Erythroblast (primary cell): ENCODE measurements around the gene ANKRD29.

ENCODE experiments used
- DNase-seq, 2 experiments: peaks; one replicate each; lab custom pipeline; 2025; lab: John Stamatoyannopoulos, UW
- GATA1 ChIP-seq: IDR thresholded peaks from 2 replicates; pipeline ENCODE4 v1.6.1; 2011; ENCODE audit warnings: low read depth, mild to moderate bottlenecking, control low read depth, low read length, moderate library complexity
- POLR2A ChIP-seq: IDR thresholded peaks from 2 replicates; pipeline ENCODE4 v1.6.1; 2011; ENCODE audit warnings: mild to moderate bottlenecking, low read length

The ANKRD29 gene

GRCh38 chr18:23693846-23694245 is 31.1 kb upstream of the ANKRD29 start:
- no peak for DNase-seq
- TF ChIP-seq GATA1 (no peak), POLR2A (no peak)

DNA sequence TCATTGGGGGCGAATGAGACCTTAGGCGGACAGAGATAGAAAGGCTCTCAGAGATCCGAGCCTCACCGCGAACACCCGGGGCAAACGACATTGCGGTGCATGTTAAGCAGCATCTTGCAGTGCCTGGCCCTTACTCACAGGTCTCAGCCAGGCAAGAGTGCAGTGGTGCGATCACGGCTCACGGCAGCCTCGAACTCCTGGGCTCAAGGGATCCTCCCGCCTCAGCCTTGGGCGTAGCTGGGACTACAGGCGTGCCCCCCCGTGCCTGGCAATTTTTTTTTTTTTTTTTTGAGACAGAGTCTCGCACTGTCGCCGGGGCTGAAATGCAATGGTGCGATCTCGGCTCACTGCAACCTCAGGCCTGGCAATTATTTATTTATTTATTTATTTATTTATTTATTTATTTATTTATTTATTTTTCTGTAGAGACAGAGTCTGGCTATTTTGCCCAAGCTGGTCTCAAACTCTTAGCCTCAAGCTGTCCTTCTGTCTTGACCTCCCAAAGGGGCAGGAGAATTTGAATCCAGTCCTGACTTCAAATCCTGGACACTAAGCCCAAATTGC is 27.9 kb upstream of the ANKRD29 start:
- DNase-seq = no peak
- TF ChIP-seq GATA1 = no peak
- no peak for TF ChIP-seq POLR2A

- no peak for TF ChIP-seq GATA1
- no peak for DNase-seq
Observed at GRCh38 chr18:23689616-23690504, 27.1 kb upstream of the ANKRD29 start.

GRCh38 chr18:23689031-23689615 is 26.4 kb upstream of the ANKRD29 start, which contains the start of gene LAMA3:
Gene LAMA3 (plus strand): TSS chr18:23689453. CDS start chr18:23689684, 231 bp downstream.
- DNase-seq = no peak
- TF ChIP-seq POLR2A (no peak), GATA1 (no peak)

- no peak for TF ChIP-seq GATA1
- TF ChIP-seq POLR2A = no peak
- DNase-seq = no peak
Observed at GRCh38 chr18:23688528-23688927, 25.8 kb upstream of the ANKRD29 start.

- DNase-seq = no peak
- no peak for TF ChIP-seq GATA1
- TF ChIP-seq POLR2A = no peak
Observed at GRCh38 chr18:23684515-23685197, 21.9 kb upstream of the ANKRD29 start.

- DNase-seq = no peak
Observed at GRCh38 chr18:23683671-23684070, 21.0 kb upstream of the ANKRD29 start.

DNA sequence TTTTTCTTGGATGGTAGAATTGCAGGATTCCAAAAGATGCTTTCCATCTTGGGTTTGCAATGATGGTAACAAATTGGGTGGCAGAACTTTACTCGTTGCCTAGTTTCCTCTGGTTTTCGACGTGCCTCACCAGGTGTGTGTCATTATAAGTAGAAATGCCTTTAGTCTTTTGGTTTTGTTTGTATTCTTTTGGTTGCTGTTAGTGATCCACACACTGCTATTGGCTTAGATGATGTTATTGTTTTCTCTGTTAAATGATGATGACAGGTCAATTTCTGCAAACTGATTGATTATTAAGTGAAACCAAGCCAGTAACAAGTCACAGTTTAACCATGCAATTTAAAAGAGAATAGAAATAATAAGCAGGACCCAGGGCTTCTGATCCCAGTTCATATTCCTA is 20.4 kb upstream of the ANKRD29 start:
- TF ChIP-seq GATA1 (no peak), POLR2A (no peak)
- DNase-seq = no peak

More at GRCh38 chr18:23683671-23684070, 21.0 kb upstream of the ANKRD29 start:
- TF ChIP-seq POLR2A (no peak), GATA1 (no peak)

DNA sequence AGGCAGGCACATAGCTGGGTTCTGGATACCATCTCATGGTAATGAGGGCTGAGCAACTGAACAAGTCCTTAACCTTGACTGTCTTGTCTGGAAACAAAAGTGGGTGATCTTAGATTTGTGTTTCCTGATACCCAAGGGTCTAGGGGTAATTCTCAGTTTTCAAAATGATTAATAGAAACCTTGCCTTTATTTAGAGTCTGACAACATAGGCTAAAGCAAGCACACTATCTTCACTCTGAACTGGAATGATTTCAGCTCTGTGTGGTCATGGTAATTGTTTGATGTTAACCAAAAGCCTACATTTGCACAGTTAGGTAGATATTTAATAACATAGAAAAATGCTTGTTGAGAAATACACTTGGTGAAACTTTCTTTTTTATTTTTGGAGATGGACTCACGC is 19.8 kb upstream of the ANKRD29 start:
- TF ChIP-seq GATA1 (no peak), POLR2A (no peak)
- DNase-seq = no peak

GRCh38 chr18:23682045-23682444 is 19.3 kb upstream of the ANKRD29 start:
- no peak for DNase-seq
- TF ChIP-seq POLR2A = no peak

DNA sequence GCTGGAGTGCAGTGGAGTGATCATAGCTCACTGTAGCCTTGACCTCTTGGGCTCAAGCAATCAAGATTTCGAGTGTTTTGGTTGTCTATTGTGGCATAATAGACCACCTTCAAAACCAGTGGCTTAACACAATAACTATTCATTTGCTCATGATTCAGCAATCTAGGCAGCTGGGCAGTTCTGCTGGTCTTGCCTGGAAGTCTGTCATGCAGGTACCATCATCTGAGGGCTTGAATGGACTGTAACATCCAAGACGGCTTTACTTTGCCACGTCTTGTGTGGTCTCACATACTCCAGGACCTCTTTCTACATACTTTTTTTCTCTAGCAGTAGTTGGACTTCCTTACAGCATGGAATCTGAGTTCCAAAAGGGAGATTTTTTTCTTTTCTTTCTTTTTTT is 13.2 kb upstream of the ANKRD29 start:
- DNase-seq = no peak
- no peak for TF ChIP-seq GATA1

DNA sequence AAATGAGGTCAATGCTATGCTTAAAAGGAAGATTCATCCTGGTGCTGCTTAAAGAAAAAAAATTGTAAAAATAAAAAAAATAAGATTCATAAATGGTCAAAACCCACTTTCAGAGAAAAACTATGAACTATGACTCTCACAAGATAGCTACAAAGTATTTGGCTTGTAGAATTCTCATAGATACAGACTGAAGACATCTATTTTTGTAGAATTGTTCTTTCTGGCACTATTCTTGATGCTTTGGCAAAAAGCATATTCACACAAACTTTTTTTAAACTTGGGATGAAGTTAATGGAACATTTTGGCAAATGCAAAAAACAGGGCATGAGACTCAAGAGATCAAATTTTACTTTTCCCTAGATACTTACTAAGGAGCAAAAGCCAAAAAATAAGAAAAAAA is 12.5 kb upstream of the ANKRD29 start:
- DNase-seq = no peak
- no peak for TF ChIP-seq POLR2A
- TF ChIP-seq GATA1 = no peak

- TF ChIP-seq POLR2A (no peak), GATA1 (no peak)
- no peak for DNase-seq
Observed at GRCh38 chr18:23673725-23674124, 11.0 kb upstream of the ANKRD29 start.

DNA sequence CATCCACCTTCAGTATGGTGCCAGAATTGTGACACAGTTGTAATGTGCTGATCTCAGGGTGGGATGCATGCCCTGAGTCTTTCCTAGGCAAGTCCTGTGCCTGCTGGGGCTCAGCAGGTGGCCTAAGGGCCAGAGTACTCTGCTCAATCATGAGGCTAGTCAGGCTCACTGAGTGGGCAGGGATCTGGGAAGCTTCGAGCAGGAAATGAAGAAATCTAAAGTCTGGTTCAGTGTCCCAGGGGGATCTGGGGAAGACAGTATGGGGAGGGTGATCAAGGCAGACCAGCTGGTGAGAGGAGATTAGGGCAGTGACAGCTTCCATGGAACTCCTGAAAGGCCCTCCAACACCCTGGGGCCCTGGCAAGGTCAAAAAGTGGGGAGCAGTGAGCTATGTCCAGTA is 8.9 kb upstream of the ANKRD29 start:
- no peak for TF ChIP-seq GATA1
- no peak for TF ChIP-seq POLR2A
- DNase-seq = no peak
